HTR-8/SVneo (cell line): ENCODE measurements around the gene BICDL1.

Experiments
- DNase-seq: peaks from one replicate; pipeline ENCODE4 v3.0.0; 2011; ENCODE audit warnings: low spot score, mixed read lengths; ENCODE audit not compliant: insufficient read length
- FAIRE-seq: peaks from 2 replicates; lab custom pipeline; 2011; peaks lifted over from hg19 to GRCh38; lab: Jason Lieb, UNC

The BICDL1 gene

GRCh38 chr12:120142231-120142877 lies 153.3 kb downstream of the BICDL1 start:
- DNase-seq (no peak), FAIRE-seq (no peak)
